Naive thymus-derived CD4-positive, alpha-beta T cell (primary cell): Measurements from ENCODE around the gene GFM2. TPM values are rescaled to one million over a fixed set of nuclear protein-coding genes. Genes with fewer than 3 reads are reported as not detected.

ENCODE experiments used
- ATAC-seq: fragments of 150-1000 bp; cut with Tn5 transposase; 2 replicates; pipeline ENCODE4 v1.10.0; 2021; ENCODE audit warnings: mild to moderate bottlenecking, moderate library complexity
- CTCF ChIA-PET: fragments of 350-600 bp; sonication (Branson Sonifier 250); formaldehyde crosslinking; loops from one replicate; lab custom pipeline; 2021; ENCODE audit warnings: antibody characterized with exemption; lab: Charles Lee
- POLR2A ChIA-PET: fragments of 350-600 bp; sonication (Branson Sonifier 250); formaldehyde crosslinking; loops from one replicate; lab custom pipeline; 2021; ENCODE audit warnings: antibody characterized with exemption, inconsistent platforms; lab: Charles Lee
- DNase-seq, 9 donors: peaks; one replicate each; pipeline versions ENCODE4 v3.0.0 to v3.0.0-alpha.2; 2020 to 2022; ENCODE audit warnings: mixed read lengths in 1 of 9
- H3K27ac ChIP-seq: one replicate; pipeline ENCODE4 v1.7.0; 2013; ENCODE audit warnings: mild to moderate bottlenecking, low read depth, low read length, moderate library complexity
- H3K27me3 ChIP-seq, 2 donors: one replicate each; pipeline ENCODE4 v1.7.0; 2013; ENCODE audit warnings: low read length in 2 of 2, mild to moderate bottlenecking in 2 of 2, moderate library complexity in 2 of 2; ENCODE audit not compliant: control insufficient read depth in 2 of 2, insufficient read depth in 2 of 2
- H3K36me3 ChIP-seq, 3 experiments: 1 replicate in 2 of 3; 2 replicates in 1 of 3; pipeline ENCODE4 v1.7.0; 2013; ENCODE audit warnings: low read length in 3 of 3, mild to moderate bottlenecking in 3 of 3, moderate library complexity in 1 of 3; ENCODE audit not compliant: insufficient read depth in 3 of 3, control insufficient read depth in 2 of 3
- H3K4me1 ChIP-seq, 2 donors: one replicate each; pipeline ENCODE4 v1.7.0; 2013; ENCODE audit warnings: low read length in 2 of 2, mild to moderate bottlenecking in 2 of 2, moderate library complexity in 1 of 2; ENCODE audit not compliant: control insufficient read depth in 2 of 2, insufficient read depth in 2 of 2
- H3K4me3 ChIP-seq: 2 replicates; pipeline ENCODE4 v1.7.0; 2013; ENCODE audit warnings: mild to moderate bottlenecking, low read length
- H3K9me3 ChIP-seq, 3 experiments: 1 replicate in 2 of 3; 2 replicates in 1 of 3; pipeline ENCODE4 v1.7.0; 2013; ENCODE audit warnings: low read length in 3 of 3; ENCODE audit not compliant: control insufficient read depth in 2 of 3
- H3K27ac Mint-ChIP-seq, 9 donors: one replicate each; pipeline ENCODE4 v1.8.0; 2020 to 2022; ENCODE audit warnings: mixed read lengths in 9 of 9, mild to moderate bottlenecking in 8 of 9, moderate library complexity in 5 of 9, inconsistent platforms in 2 of 9
- H3K27me3 Mint-ChIP-seq, 5 donors: one replicate each; pipeline ENCODE4 v1.8.0; 2021 to 2022; ENCODE audit warnings: mixed read lengths in 5 of 5, mild to moderate bottlenecking in 1 of 5
- H3K36me3 Mint-ChIP-seq, 5 donors: one replicate each; pipeline ENCODE4 v1.8.0; 2020 to 2022; ENCODE audit warnings: mixed read lengths in 5 of 5, mild to moderate bottlenecking in 3 of 5, inconsistent platforms in 1 of 5
- H3K4me1 Mint-ChIP-seq, 7 donors: one replicate each; pipeline ENCODE4 v1.8.0; 2020 to 2022; ENCODE audit warnings: mixed read lengths in 7 of 7, mild to moderate bottlenecking in 3 of 7, inconsistent platforms in 1 of 7
- H3K4me3 Mint-ChIP-seq, 10 donors: one replicate each; pipeline ENCODE4 v1.8.0; 2020 to 2022; ENCODE audit warnings: mild to moderate bottlenecking in 10 of 10, mixed read lengths in 10 of 10, moderate library complexity in 6 of 10, inconsistent platforms in 2 of 10
- H3K9me3 Mint-ChIP-seq, 11 donors: one replicate each; pipeline ENCODE4 v1.8.0; 2020 to 2022; ENCODE audit warnings: mixed read lengths in 11 of 11, mild to moderate bottlenecking in 4 of 11, inconsistent platforms in 1 of 11, moderate library complexity in 1 of 11
- intact Hi-C, 2 donors: fragments of 100-400 bp; cut with micrococcal nuclease; formaldehyde crosslinking; loops; one replicate each; pipeline ENCODE4 v1.15.1; 2023
- polyA plus RNA-seq, 2 donors: library from polyadenylated mRNA; unstranded; fragments of 300-500 nt; fragmentation: Illumina TruSeq; gene quantifications; one replicate each; pipeline ENCODE4 v1.2.3, GENCODE V29; 2021
- total RNA-seq, 6 experiments: library from RNA in 5 of 6; stranded (reverse) in 5 of 6; gene quantifications; 1 replicate in 5 of 6; 2 replicates in 1 of 6; pipeline ENCODE4 v1.2.3 and lab custom pipeline; 2021 to 2026

GFM2 gene
- total and polyA plus RNA-seq, 7 experiments from 2014 or later: 8.6 to 30.2 (median 19.5) TPM

GRCh38 chr5:74766418-74766848 lies 484 bp downstream of the GFM2 start:
- ChIA-PET CTCF (interaction anchor here (0.8 to 1.0 kb wide), 4 partner anchors 101 to 269 kb away, joined by 3 read pairs; no protein-coding TSS in a partner anchor), POLR2A (interaction anchor here (0.8 to 1.3 kb wide), 5 partner anchors 7 to 286 kb away, joined by 3 to 5 read pairs (median 3); partner anchors contain the start of gene GCNT4)
- H3K27ac Mint-ChIP-seq: peak overlapping the region; percentile 95 to 99 (median 98)
- peaks cover 5 to 31% (median 9%) of the 10 kb centered on the region in 3 experiments for H3K36me3 ChIP-seq
- peak overlapping the region; percentile 98 for H3K4me3 ChIP-seq
- H3K9me3 ChIP-seq: no peaks in the 10 kb centered on the region
- H3K27me3 Mint-ChIP-seq: no peaks in the 10 kb centered on the region
- H3K9me3 Mint-ChIP-seq: no peaks in the 10 kb centered on the region
- peaks cover 12 to 61% (median 43%) of the 10 kb centered on the region in 7 donors for H3K4me1 Mint-ChIP-seq
- peaks cover 8 to 22% (median 16%) of the 10 kb centered on the region in 5 donors for H3K36me3 Mint-ChIP-seq
- H3K27me3 ChIP-seq: no peaks in the 10 kb centered on the region
- peak overlapping the region; percentile 97 to 100 (median 99) for H3K4me3 Mint-ChIP-seq
- peaks cover 22% of the 10 kb centered on the region in 2 donors for H3K4me1 ChIP-seq
- DNase-seq: peak in 6 of 9 donors; percentile 21 to 67 (median 43)
- H3K27ac ChIP-seq: peak overlapping the region; percentile 81
- intact Hi-C loops: loop anchor here (1.0 to 10.0 kb wide), 10 partner anchors 137 to 1490 kb away; partner anchors contain the start of genes CERT1 (in 2 of the 2), POLK (in 2 of the 2), ANKRA2 (in 1 of the 2) and ANKRD31 (in 1 of the 2)
- peak; percentile 70 for ATAC-seq

GRCh38 chr5:74765929-74766328 lies 988 bp downstream of the GFM2 start:
- DNase-seq: peak in 1 of 9 donors; percentile 4

GRCh38 chr5:74765201-74765600 lies 1.7 kb downstream of the GFM2 start:
- Mint-ChIP-seq H3K36me3 (peaks cover 8 to 23% (median 10%) of the 10 kb centered on the region in 5 donors), H3K9me3 (no peaks in the 10 kb centered on the region), H3K27ac (peak overlapping the region in 7 of 9 donors; percentile 7 to 59 (median 23)), H3K4me1 (peaks cover 12 to 69% (median 50%) of the 10 kb centered on the region in 7 donors), H3K27me3 (no peaks in the 10 kb centered on the region), H3K4me3 (peak overlapping the region; percentile 12 to 100 (median 80))
- peaks cover 5 to 24% (median 6%) of the 10 kb centered on the region in 3 experiments for H3K36me3 ChIP-seq
- H3K27ac ChIP-seq: no peak overlapping the region
- H3K9me3 ChIP-seq: no peaks in the 10 kb centered on the region
- intact Hi-C loops: loop anchor here (5.0 to 10.0 kb wide), 4 partner anchors 188 to 952 kb away; partner anchors contain the start of genes ANKRD31 (in 1 of the 2) and POC5 (in 1 of the 2)
- ATAC-seq (no peak), DNase-seq (no peak)
- POLR2A ChIA-PET: no interaction called here
- no peak overlapping the region for H3K4me3 ChIP-seq
- CTCF ChIA-PET: no interaction called here
- no peaks in the 10 kb centered on the region for H3K27me3 ChIP-seq
- H3K4me1 ChIP-seq: peaks cover 22% of the 10 kb centered on the region in 2 donors

More at GRCh38 chr5:74765929-74766328, 988 bp downstream of the GFM2 start:
- Mint-ChIP-seq H3K9me3 (no peaks in the 10 kb centered on the region), H3K4me1 (peaks cover 12 to 61% (median 43%) of the 10 kb centered on the region in 7 donors), H3K4me3 (peak overlapping the region; percentile 97 to 100 (median 99)), H3K36me3 (peaks cover 8 to 22% (median 16%) of the 10 kb centered on the region in 5 donors), H3K27me3 (no peaks in the 10 kb centered on the region), H3K27ac (peak overlapping the region in 4 of 9 donors; percentile 95 to 97 (median 96))
- ChIA-PET CTCF (interaction anchor here (0.8 kb wide), 1 partner anchor 101 kb away, joined by 3 read pairs; no protein-coding TSS in a partner anchor), POLR2A (interaction anchor here (0.8 kb wide), 1 partner anchor 8 kb away, joined by 3 read pairs; no protein-coding TSS in a partner anchor)
- Histone ChIP-seq H3K36me3 (peaks cover 5 to 26% (median 9%) of the 10 kb centered on the region in 3 experiments), H3K4me3 (peak overlapping the region; percentile 98), H3K4me1 (peaks cover 22% of the 10 kb centered on the region in 2 donors), H3K27me3 (no peaks in the 10 kb centered on the region), H3K27ac (no peak overlapping the region), H3K9me3 (no peaks in the 10 kb centered on the region)
- ATAC-seq: no peak
- intact Hi-C loops: loop anchor here (1.0 to 10.0 kb wide), 10 partner anchors 137 to 1491 kb away; partner anchors contain the start of genes CERT1 (in 2 of the 2), POLK (in 2 of the 2), ANKRA2 (in 1 of the 2) and ANKRD31 (in 1 of the 2)

GRCh38 chr5:74763504-74763903 lies 3.4 kb downstream of the GFM2 start:
- DNase-seq (no peak), ATAC-seq (no peak)
- H3K27ac ChIP-seq: no peak overlapping the region
- Mint-ChIP-seq H3K27me3 (no peaks in the 10 kb centered on the region), H3K4me3 (no peak overlapping the region), H3K9me3 (no peaks in the 10 kb centered on the region), H3K27ac (no peak overlapping the region), H3K4me1 (peaks cover 12 to 65% (median 51%) of the 10 kb centered on the region in 7 donors), H3K36me3 (peaks cover 7 to 27% (median 10%) of the 10 kb centered on the region in 5 donors)
- intact Hi-C loops: loop anchor here in 1 of 2 donors (10.0 kb wide), 1 partner anchor 471 kb away; the partner anchor contains the start of gene ANKRD31
- no peaks in the 10 kb centered on the region for H3K9me3 ChIP-seq
- H3K36me3 ChIP-seq: peaks cover 0 to 20% (median 5%) of the 10 kb centered on the region in 3 experiments
- H3K4me3 ChIP-seq: no peak overlapping the region
- POLR2A ChIA-PET: no interaction called here
- H3K27me3 ChIP-seq: no peaks in the 10 kb centered on the region
- CTCF ChIA-PET: interaction anchor here (1.7 kb wide), 1 partner anchor 103 kb away, joined by 3 read pairs; no protein-coding TSS in a partner anchor
- peaks cover 22% of the 10 kb centered on the region in 2 donors for H3K4me1 ChIP-seq

GRCh38 chr5:74762599-74762998 lies 4.3 kb downstream of the GFM2 start:
- Histone ChIP-seq H3K27me3 (no peaks in the 10 kb centered on the region), H3K27ac (no peak overlapping the region), H3K4me3 (no peak overlapping the region), H3K9me3 (no peaks in the 10 kb centered on the region), H3K36me3 (peaks cover 0 to 28% (median 12%) of the 10 kb centered on the region in 3 experiments), H3K4me1 (peaks cover 13 to 14% of the 10 kb centered on the region in 2 donors)
- H3K27ac Mint-ChIP-seq: no peak overlapping the region
- CTCF ChIA-PET: interaction anchor here (1.7 kb wide), 1 partner anchor 104 kb away, joined by 3 read pairs; no protein-coding TSS in a partner anchor
- intact Hi-C loops: loop anchor here in 1 of 2 donors (10.0 kb wide), 1 partner anchor 472 kb away; the partner anchor contains the start of gene ANKRD31
- peaks cover 11 to 34% (median 15%) of the 10 kb centered on the region in 5 donors for H3K36me3 Mint-ChIP-seq
- H3K27me3 Mint-ChIP-seq: no peaks in the 10 kb centered on the region
- ATAC-seq (no peak), DNase-seq (no peak)
- POLR2A ChIA-PET: no interaction called here
- no peak overlapping the region for H3K4me3 Mint-ChIP-seq
- H3K4me1 Mint-ChIP-seq: peaks cover 6 to 56% (median 42%) of the 10 kb centered on the region in 7 donors
- H3K9me3 Mint-ChIP-seq: no peaks in the 10 kb centered on the region

GRCh38 chr5:74761241-74761640 lies 5.7 kb downstream of the GFM2 start:
- ChIA-PET POLR2A (no interaction called here), CTCF (interaction anchor here (1.0 kb wide), 1 partner anchor 158 kb away, joined by 4 read pairs; no protein-coding TSS in a partner anchor)
- no peak for ATAC-seq
- Histone ChIP-seq H3K4me3 (no peak overlapping the region), H3K27me3 (no peaks in the 10 kb centered on the region), H3K36me3 (peaks cover 0 to 23% (median 16%) of the 10 kb centered on the region in 3 experiments), H3K9me3 (no peaks in the 10 kb centered on the region), H3K4me1 (peaks cover 12% of the 10 kb centered on the region in 2 donors), H3K27ac (no peak overlapping the region)
- Mint-ChIP-seq H3K36me3 (peaks cover 9 to 46% (median 23%) of the 10 kb centered on the region in 5 donors), H3K9me3 (peaks cover 0 to 5% (median 0%) of the 10 kb centered on the region in 11 donors), H3K4me3 (no peak overlapping the region), H3K4me1 (peaks cover 6 to 42% (median 30%) of the 10 kb centered on the region in 7 donors), H3K27ac (peak overlapping the region in 1 of 9 donors; percentile 20), H3K27me3 (no peaks in the 10 kb centered on the region)
- DNase-seq: no peak
- intact Hi-C loops: loop anchor here in 1 of 2 donors (10.0 kb wide), 1 partner anchor 474 kb away; the partner anchor contains the start of gene ANKRD31
